ENCODE results near the gene TXLNB.
A peak's percentile ranks its signal among the peaks of the same experiment; 100 is the strongest.
"Not testable (repeated sequence)": the region's sequence is repeated elsewhere in the genome, so short reads cannot be mapped to it uniquely, and the experiment has no call there.

The TXLNB gene

GRCh38 chr6:139235661-139236060, 56.1 kb downstream of the TXLNB start:
- DNase-seq (ENCODE audit: low read depth in 2 of 2): no peak

DNA sequence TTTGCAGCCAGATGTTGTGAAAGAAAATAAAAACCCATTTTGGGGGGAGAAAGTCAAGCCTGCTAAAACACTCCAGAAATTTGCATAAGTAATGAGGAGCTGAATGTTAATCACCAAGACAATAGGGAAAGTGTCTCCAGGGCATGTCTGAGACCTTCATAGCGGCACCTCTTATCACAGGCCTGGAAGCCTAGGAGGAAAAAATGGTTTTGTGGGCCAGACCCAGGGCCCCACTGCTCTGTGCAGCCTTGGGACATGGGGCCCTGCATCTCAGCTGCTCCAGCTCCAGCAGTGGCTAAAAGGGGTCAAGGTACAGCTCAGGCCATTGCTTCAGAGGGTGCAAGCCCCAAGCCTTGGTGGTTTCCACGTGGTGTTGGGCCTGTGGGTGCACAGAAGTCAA, 57.6 kb downstream of the TXLNB start:
- DNase-seq (ENCODE audit: low read depth in 2 of 2): not testable (repeated sequence)

- no peak for DNase-seq (ENCODE audit: low read depth in 2 of 2)
Measured at GRCh38 chr6:139231206-139231605, 60.6 kb downstream of the TXLNB start.

- DNase-seq (ENCODE audit: low read depth in 2 of 2): no peak
Measured at GRCh38 chr6:139230391-139230840, 61.4 kb downstream of the TXLNB start.

- DNase-seq (ENCODE audit: low read depth in 2 of 2): not testable (repeated sequence)
Measured at GRCh38 chr6:139228387-139228786, 63.4 kb downstream of the TXLNB start.

- no peak for DNase-seq (ENCODE audit: low read depth in 2 of 2)
Measured at GRCh38 chr6:139219746-139220145, 72.1 kb downstream of the TXLNB start.

- peak; percentile 36 to 50 for DNase-seq (ENCODE audit: low read depth in 2 of 2)
Measured at GRCh38 chr6:139219271-139219729, 72.5 kb downstream of the TXLNB start.

DNA sequence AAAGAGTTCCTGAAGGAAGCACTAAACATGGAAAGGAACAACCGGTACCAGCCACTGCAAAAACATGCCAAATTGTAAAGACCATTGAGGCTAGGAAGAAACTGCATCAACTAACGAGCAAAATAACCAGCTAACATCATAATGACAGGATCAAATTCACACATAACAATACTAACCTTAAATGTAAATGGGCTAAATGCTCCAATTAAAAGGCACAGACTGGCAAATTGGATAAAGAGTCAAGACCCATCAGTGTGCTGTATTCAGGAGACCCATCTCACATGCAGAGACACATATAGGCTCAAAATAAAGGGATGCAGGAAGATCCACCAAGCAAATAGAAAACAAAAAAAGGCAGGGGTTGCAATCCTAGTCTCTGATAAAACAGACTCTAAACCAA, 79.3 kb downstream of the TXLNB start:
- DNase-seq (ENCODE audit: low read depth in 2 of 2): not testable (repeated sequence)

DNA sequence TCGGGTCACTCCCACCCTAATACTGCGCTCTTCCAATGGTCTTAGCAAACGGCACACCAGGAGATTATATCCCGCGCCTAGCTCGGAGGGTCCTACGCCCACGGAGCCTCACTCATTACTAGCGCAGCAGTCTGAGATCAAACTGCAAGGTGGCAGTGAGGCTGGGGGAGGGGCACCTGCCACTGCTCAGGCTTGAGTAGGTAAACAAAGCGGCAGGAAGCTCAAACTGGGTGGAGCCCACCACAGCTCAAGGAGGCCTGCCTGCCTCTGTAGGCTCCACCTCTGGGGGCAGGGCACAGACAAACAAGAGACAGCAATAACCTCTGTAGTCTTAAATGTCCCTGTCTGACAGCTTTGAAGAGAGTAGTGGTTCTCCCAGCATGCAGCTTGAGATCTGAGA, 81.0 kb downstream of the TXLNB start:
- DNase-seq (ENCODE audit: low read depth in 2 of 2): not testable (repeated sequence)

- no peak for DNase-seq (ENCODE audit: low read depth in 2 of 2)
Measured at GRCh38 chr6:139205843-139206242, 86.0 kb downstream of the TXLNB start.

DNA sequence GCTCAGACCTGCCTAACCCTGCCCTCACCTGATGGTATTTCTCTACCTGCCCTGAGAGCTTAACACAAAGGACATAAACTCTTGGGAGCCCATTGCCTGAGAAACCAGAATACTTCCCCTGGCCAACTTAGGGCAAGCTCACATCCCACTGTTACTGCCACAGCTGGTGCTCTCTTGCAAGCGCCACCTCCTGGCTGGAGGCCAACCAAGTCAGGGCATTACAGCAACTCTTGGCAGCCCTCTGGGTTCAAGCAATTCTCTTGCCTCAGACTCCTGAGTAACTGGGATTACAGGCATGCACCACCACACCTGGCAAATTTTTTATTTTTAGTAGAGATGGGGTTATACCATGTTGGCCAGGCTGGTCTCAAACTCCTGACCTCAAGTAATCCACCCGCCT, 86.8 kb downstream of the TXLNB start:
- DNase-seq (ENCODE audit: low read depth in 2 of 2): no peak

- no peak for DNase-seq (ENCODE audit: low read depth in 2 of 2)
Measured at GRCh38 chr6:139201378-139201777, 90.4 kb downstream of the TXLNB start.

DNA sequence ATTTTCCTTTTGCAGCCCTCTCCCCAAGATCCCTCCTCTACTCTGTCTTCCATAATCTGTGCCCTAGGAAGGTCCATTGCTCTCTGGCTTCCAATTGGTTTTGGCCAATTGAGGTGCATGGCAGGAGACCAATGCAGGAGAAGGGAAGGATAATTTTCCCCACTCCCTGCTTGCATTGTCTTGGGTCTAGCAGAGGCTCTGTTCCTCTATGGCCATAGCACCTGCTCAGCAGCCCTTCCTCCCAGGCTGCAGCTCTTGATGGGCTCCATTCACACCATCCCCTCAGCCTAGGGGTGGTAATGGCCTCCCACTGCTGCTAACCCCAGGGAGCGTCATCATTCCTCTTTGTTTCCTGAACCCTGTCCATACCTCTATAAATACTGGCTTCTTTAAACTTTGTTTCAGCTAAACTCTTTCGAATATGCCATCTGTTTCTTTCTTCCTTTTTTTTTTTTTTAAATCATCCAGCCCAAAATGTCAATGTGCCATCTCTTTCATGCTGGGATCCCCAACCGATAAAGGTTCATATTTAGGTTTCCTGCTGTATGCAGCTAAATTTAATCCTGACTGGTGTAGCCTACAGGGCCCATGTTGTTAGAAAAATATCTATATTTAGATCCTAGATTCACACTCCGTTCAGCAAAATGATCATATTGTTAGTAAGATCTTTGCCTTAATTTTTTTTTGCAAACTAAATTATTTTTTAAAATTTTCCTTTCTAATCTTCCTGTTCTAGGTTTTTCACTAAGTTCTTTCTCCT, 93.1 kb downstream of the TXLNB start:
- no peak for DNase-seq (ENCODE audit: low read depth in 2 of 2)

DNA sequence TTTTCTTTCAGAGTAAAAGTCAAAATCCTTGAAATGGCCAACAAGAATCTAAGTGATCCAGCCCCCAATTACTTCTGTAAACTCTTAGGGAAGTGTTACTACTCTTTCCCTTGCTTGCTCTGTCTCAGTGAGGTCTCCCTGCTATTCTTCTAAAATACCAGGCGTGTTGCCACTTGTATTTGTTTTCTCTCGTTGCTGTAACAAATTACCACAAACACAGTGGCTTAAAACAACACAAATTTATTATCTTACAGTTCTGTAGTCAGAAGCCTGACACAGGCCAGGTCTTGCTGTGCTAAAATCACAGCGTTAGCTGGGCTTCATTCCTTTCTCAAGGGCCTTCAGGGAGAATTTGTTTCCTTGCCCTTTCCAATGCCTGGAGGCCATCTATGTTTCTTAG, 97.1 kb downstream of the TXLNB start:
- DNase-seq (ENCODE audit: low read depth in 2 of 2): no peak
